ENCODE data around the gene GCC1.
A peak's percentile ranks its signal among the peaks of the same experiment; 100 is the strongest.

Gene GCC1, protein sequence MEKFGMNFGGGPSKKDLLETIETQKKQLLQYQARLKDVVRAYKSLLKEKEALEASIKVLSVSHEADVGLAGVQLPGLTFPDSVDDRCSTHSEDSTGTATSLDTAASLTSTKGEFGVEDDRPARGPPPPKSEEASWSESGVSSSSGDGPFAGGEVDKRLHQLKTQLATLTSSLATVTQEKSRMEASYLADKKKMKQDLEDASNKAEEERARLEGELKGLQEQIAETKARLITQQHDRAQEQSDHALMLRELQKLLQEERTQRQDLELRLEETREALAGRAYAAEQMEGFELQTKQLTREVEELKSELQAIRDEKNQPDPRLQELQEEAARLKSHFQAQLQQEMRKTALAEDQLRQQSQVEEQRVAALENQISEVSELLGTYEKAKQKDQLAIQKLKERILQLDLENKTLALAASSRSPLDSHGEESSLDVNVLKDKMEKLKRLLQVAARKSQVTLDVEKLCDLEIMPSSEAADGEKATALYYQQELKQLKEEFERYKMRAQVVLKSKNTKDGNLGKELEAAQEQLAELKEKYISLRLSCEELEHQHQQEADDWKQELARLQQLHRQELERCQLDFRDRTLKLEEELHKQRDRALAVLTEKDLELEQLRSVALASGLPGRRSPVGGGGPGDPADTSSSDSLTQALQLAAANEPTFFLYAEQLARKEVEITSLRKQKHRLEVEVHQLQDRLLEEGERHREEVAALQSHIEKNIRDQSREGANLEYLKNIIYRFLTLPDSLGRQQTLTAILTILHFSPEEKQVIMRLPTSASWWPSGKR

DNA sequence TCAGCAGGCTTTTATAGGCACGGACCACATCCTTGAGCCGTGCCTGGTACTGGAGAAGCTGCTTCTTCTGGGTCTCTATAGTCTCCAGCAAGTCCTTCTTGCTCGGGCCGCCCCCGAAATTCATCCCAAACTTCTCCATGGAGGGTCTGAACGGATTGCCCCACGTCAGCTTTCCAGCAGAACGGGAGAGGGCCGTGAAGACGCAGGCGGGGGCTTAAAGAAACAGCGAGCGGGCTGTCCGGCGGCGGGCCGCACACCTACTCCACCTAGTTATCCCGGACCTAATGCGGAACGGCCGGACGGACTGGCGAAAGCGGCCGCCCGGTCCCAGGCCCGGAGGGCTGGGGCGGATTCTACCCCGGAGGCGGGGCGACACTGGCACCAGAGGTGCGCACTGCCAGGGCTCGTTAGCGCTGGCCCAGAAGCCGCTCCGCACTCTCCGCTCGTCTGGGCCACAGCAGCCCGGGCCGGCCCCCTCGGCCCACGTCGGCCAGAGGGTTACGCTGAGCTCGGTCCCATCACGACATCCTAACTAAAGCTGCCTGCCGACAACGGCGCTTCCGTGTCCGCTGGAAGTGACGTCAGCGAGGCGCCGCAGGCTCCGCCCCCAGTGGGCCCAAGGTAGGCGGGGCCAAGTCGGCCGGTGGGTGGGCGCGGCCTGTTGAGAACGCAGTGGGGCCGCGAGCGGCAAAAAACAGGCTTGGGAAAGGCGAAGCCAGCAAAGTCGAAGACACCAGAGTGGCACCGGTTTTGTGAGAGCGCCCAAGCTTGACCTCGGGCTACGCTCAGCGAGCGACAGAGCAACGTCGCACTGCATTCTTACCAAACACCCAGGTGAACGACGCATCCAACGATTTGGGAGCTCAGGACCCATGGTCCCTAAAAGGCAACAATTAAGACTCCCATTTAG is at the start of gene GCC1:
GCC1 (minus strand) TSS at position 553 of the 910 bp plus-strand sequence; CDS start at position 139, 414 bp downstream.
- DNase-seq: peak; percentile 89

DNA sequence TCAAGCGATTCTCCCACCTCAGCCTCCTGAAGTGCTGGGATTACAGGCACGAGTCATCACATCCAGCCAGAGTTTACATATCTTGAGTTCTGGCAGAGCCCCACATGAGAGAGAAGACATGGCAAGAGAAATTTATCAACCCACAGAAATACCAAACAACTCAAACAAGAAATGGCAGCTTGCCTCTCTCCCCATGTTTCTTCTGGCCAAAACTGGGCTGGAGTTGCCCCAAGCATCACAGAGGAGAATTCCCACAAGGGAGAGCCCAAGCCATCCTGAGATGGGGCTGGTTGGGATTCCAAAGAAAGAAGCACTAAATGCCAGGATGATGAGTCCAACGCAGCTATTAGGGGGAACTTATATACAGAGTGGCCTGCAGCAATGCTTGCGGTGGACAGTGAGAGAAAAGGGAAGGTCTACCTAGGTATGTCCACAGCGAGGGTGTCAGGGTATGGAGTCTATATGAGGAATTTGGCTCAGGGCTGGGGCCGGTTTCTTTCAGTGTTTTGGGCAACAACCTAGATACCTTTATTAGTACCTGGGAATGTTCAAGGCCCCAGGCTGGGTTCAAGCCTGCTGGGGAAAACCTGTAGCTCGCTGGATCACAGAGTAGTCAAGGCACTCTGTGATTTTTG is 47.0 kb upstream of the GCC1 start:
- DNase-seq: no peak

DNA sequence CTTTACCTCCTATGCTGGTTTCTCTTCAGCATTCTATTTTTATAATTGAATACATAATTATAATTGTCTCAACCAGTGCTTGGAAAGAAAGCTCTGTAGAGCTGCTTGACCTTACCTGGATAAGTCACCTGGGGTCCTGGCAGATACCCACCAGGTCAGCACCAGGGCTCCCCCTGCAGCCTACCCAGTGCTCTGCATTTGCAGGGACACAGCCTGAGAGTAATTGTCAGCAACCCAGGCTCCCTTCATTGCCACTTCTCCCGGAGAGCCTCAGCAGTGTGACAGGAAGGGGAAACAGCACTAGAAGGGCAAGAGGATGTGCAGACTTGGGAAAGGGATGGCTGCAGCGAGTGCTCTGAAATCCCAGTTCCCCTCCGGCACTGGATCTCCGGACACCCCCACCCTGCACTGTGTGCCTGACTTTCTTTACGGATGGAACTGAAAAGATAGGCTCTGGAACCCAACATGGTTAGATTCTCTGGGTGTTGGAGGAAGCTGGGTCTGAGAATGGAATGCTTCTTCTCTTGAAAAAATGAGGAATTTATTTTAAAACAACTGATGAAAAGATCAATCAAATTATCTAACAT is 44.0 kb upstream of the GCC1 start:
- DNase-seq: peak; percentile 56

DNA sequence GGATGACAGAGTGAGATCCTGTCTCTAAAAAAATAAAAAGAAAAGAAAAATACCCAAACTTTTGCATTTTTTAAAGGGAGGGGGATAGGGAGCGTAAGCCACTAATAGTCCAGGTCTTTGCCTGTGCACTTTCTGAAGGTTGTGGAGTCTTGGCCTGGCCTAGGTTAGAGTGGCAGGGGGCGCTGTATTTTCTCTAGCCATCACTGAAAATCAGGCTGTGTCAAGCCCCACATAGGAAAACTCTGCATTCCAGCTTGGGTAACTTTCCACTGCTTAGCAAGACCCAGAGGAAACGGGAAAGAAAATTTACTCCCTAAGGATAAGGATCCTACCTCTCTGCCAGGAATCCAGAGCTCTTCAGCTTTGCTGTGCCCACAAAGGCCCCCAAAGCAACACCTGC is 43.0 kb upstream of the GCC1 start:
- DNase-seq: no peak

DNA sequence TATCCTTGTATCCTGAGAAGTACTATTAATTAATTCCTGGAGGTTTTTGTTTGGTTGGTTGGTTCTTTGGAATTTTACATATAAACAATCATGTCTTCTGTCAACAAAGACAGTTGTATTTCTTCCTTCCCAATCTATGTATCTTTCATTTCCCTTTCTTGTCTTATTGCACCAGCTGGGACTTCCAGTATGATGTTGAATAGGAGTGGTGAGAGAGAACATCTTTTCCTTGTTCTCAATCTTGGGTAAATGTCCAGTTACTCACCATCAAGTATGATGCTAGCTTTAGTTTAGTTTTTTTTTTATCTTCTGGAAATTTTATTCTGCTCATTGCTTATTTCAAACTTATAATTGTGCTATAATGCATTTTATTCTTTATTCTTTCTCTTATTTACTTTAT is 39.9 kb upstream of the GCC1 start:
- no peak for DNase-seq

GRCh38 chr7:127620406-127621233 is 35.2 kb upstream of the GCC1 start:
- DNase-seq: no peak

GRCh38 chr7:127619681-127620405 is 34.4 kb upstream of the GCC1 start:
- DNase-seq: no peak

DNA sequence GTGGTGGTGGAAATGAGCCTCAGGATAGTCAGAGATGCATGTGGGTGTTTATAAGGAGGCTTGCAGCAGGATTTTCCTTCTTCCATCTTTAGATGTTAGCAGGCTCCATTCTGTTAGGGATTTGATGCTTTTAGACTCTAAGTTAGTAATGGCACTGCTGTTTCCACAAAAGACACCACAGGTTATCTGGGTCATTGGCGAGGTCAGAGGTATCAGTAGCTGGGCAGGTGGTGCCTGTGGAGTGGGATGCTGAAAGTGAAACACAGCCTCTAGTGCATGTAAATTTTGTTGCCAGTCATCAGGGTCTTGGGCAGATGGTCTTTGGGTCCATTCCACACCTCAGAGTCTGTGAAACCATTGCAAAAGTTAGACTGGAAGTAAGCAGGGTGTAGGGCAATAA is 33.4 kb upstream of the GCC1 start:
- no peak for DNase-seq

- no peak for DNase-seq
These were observed 32.6 kb upstream of the GCC1 start, which contains the start of gene PAX4 for GRCh38 chr7:127618042-127618441. TSS of gene PAX4 (minus strand) at chr7:127618142. CDS start at chr7:127615928, 2,214 bp downstream.

- no peak for DNase-seq
These were observed 31.3 kb upstream of the GCC1 start for GRCh38 chr7:127616724-127617123.

GRCh38 chr7:127612263-127612662 is 26.9 kb upstream of the GCC1 start:
- no peak for DNase-seq

- no peak for DNase-seq
These were observed 23.9 kb upstream of the GCC1 start for GRCh38 chr7:127609297-127609696.

- no peak for DNase-seq
These were observed 23.1 kb upstream of the GCC1 start for GRCh38 chr7:127608446-127608845.

DNA sequence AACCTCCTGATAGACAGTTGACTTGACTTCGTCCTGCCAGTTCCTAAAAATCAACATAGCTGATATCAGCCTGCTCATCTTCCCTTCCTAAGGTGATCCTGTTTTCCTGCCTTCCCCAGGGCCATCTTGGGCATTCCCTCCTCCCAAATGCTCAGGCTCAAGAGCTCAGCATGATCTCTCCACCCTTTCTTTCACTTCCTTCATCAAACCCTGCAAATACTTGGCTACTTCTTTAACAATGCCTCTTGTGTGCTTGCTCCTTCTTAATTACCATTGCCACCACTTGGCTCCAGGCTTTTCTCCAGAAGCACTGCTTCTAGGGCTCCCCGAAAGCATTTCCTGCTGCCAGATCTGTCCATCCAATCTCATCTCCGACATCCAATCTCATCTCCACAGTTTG is 15.5 kb upstream of the GCC1 start:
- DNase-seq: no peak

GRCh38 chr7:127598318-127598717 is 12.9 kb upstream of the GCC1 start:
- DNase-seq: peak; percentile 39

DNA sequence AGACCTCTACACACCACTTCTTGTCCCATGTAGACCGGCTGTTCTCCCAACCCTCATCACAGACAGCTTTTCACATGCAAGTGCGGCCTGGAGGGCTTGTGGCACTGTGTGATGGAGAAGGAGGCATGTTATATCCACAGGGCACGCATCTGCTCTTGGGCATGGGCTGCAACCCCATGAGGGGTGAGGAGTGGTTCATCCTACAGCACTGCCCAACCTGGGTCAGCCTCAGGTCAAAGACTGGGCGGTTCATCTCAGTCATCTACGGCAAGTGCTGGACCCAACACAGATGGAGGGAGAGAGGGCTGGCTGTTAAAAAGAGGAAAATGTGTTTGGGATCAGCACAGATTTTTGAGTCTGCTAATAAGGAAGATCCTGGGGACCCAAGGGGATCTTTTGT is 10.3 kb upstream of the GCC1 start:
- no peak for DNase-seq

GRCh38 chr7:127594490-127594889 is 9.1 kb upstream of the GCC1 start:
- peak; percentile 78 for DNase-seq

GRCh38 chr7:127592550-127592949 is 7.2 kb upstream of the GCC1 start:
- no peak for DNase-seq

DNA sequence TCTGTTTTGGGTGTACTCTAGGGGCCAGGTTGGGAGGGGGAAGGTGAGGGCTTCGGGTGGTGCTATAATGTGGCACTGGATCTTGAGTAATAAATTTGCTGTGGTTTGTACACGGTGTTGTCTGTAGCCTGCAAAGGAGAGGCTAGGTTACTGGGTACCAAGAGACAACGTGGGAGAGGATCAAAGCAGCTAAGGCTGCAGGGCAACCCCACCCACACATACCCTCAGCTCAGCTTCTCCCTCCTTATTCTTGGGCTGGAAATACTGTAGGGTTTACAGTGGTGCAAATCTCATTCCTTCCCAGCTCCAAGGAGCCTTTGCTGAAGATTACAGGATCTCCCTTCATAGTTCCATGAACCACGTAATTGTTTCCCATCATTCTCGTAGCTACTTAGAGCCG is 6.2 kb upstream of the GCC1 start:
- no peak for DNase-seq

DNA sequence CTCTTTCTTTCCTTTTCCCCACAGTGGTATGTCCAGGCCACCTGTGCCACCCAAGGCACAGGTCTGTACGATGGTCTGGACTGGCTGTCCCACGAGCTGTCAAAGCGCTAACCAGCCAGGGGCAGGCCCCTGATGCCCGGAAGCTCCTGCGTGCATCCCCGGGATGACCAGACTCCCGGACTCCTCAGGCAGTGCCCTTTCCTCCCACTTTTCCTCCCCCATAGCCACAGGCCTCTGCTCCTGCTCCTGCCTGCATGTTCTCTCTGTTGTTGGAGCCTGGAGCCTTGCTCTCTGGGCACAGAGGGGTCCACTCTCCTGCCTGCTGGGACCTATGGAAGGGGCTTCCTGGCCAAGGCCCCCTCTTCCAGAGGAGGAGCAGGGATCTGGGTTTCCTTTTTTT is 5.8 kb upstream of the GCC1 start:
- DNase-seq: no peak

DNA sequence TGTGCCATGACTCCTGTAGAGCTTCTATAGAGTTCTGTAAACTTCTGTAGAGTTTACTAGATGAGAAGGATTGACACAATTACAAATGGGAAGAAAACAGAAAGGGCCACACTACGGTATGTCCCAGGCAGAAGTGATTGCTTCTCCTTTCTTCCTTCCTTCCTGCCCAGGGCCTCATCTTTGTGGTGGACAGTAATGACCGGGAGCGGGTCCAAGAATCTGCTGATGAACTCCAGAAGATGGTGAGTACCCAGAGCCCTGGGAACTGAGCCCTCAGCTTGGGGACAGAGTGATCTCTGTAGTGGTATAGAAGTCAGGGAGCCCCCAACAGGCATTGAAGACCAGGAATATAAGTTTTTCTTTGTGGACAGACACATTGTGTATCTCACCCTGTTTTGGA is 4.5 kb upstream of the GCC1 start:
- no peak for DNase-seq
